Activated CD8-positive, alpha-beta T cell treated with anti-CD3 and anti-CD28 coated beads for 36 hours (primary cell): ENCODE data around the gene KRR1. TPM values are rescaled to one million over a fixed set of nuclear protein-coding genes. Genes with fewer than 3 reads are reported as not detected.

ENCODE experiments used
- ATAC-seq: fragments of 200-7000 bp; cut with Tn5 transposase; one replicate; pipeline ENCODE4 v1.10.0; 2021; ENCODE audit warnings: mild to moderate bottlenecking, moderate library complexity
- CTCF ChIA-PET: fragments of 350-600 bp; sonication (Branson Sonifier 250); formaldehyde crosslinking; loops from one replicate; lab custom pipeline; 2021; ENCODE audit warnings: antibody characterized with exemption; lab: Charles Lee
- POLR2A ChIA-PET: fragments of 350-600 bp; sonication (Branson Sonifier 250); formaldehyde crosslinking; loops from one replicate; lab custom pipeline; 2021; ENCODE audit warnings: antibody characterized with exemption; lab: Charles Lee
- DNase-seq: peaks from one replicate; pipeline ENCODE4 v3.0.0-alpha.2; 2020
- H3K27ac Mint-ChIP-seq: one replicate; pipeline ENCODE4 v1.8.0; 2021; ENCODE audit warnings: mild to moderate bottlenecking, mixed read lengths
- H3K27me3 Mint-ChIP-seq: one replicate; pipeline ENCODE4 v1.8.0; 2021; ENCODE audit warnings: mixed read lengths
- H3K36me3 Mint-ChIP-seq: one replicate; pipeline ENCODE4 v1.8.0; 2021; ENCODE audit warnings: low read depth, mixed read lengths
- H3K4me1 Mint-ChIP-seq: one replicate; pipeline ENCODE4 v1.8.0; 2021; ENCODE audit warnings: low read depth, mixed read lengths
- H3K4me3 Mint-ChIP-seq: one replicate; pipeline ENCODE4 v1.8.0; 2021; ENCODE audit warnings: mild to moderate bottlenecking, moderate library complexity, mixed read lengths
- H3K9me3 Mint-ChIP-seq: one replicate; pipeline ENCODE4 v1.8.0; 2021; ENCODE audit warnings: mixed read lengths
- intact Hi-C: fragments of 100-400 bp; cut with micrococcal nuclease; formaldehyde crosslinking; loops from one replicate; pipeline ENCODE4 v1.10.0; 2022
- total RNA-seq, 2 experiments: library from RNA; stranded (reverse); gene quantifications; one replicate each; pipeline ENCODE4 v1.2.3, GENCODE V29; 2021
- TF ChIP-seq, protein P1 (sequence below): fragments of 200-600 bp; IDR thresholded peaks from one replicate; pipeline ENCODE4 v1.8.0; 2022; ENCODE audit warnings: antibody characterized with exemption, mild to moderate bottlenecking

Gene KRR1
- total RNA-seq, 2 experiments from 2014 or later, result 113 to 121 TPM

DNA sequence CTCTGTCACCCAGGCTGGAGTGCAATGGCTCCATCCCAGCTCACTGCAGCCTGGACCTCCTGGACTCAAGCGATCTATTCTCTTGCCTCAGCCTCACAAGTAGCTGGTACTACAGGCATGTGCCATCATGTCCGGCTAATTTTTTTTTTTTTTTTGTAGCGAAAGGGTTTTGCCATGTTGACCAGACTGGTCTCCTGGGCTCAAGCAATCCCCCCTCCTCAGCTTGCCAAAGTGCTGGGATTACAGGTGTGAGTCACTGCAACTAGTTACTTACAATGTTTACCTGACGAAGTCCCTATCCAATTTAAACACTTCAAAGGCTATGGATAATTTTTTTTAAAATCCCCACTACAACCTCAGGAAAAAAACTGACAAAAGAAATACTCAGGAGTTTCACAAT, 1.8 kb downstream of the KRR1 start:
- POLR2A ChIA-PET, result interaction anchor here (2.6 kb wide), 1 partner anchor 522 kb away, joined by 9 read pairs; the partner anchor contains the start of gene PHLDA1
- H3K27ac Mint-ChIP-seq, result peak overlapping the region; percentile 100
- H3K4me1 Mint-ChIP-seq, result peaks cover 36% of the 10 kb centered on the region
- H3K27me3 Mint-ChIP-seq, result no peaks in the 10 kb centered on the region
- H3K36me3 Mint-ChIP-seq, result peaks cover 41% of the 10 kb centered on the region
- TF ChIP-seq, protein P1, sequence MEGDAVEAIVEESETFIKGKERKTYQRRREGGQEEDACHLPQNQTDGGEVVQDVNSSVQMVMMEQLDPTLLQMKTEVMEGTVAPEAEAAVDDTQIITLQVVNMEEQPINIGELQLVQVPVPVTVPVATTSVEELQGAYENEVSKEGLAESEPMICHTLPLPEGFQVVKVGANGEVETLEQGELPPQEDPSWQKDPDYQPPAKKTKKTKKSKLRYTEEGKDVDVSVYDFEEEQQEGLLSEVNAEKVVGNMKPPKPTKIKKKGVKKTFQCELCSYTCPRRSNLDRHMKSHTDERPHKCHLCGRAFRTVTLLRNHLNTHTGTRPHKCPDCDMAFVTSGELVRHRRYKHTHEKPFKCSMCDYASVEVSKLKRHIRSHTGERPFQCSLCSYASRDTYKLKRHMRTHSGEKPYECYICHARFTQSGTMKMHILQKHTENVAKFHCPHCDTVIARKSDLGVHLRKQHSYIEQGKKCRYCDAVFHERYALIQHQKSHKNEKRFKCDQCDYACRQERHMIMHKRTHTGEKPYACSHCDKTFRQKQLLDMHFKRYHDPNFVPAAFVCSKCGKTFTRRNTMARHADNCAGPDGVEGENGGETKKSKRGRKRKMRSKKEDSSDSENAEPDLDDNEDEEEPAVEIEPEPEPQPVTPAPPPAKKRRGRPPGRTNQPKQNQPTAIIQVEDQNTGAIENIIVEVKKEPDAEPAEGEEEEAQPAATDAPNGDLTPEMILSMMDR, result no peak
- ATAC-seq (no peak), DNase-seq (no peak)
- peaks cover 3% of the 10 kb centered on the region for H3K9me3 Mint-ChIP-seq
- H3K4me3 Mint-ChIP-seq, result peak overlapping the region; percentile 99
- CTCF ChIA-PET, result interaction anchor here (0.6 to 3.5 kb wide), 5 partner anchors 9 to 178 kb away, joined by 3 to 27 read pairs (median 3); no protein-coding TSS in a partner anchor
- intact Hi-C loops, result loop anchor here (5.0 kb wide), 1 partner anchor 117 kb away; the partner anchor contains the start of gene GLIPR1L2

DNA sequence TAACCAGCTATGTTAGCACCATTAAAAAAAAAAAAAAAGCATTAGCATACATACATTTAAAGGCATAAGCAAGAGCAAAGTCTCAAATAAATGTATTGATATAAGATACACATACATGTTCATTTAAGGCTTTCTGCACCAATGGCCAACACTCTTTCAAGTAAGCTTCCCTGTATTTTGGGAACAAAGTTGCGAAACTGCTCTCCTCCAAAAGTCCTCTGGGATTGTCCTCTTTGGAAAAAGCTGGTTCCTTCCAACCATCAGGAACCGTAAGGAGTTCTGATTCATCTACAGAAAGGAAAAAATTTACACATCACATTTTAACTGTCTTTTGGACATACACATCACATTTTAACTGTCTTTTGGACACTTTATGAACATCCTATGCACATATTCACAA, 3.2 kb downstream of the KRR1 start:
- intact Hi-C loops, result loop anchor here (5.0 kb wide), 1 partner anchor 116 kb away; the partner anchor contains the start of gene GLIPR1L2
- Mint-ChIP-seq H3K4me1 (peaks cover 40% of the 10 kb centered on the region), H3K36me3 (peaks cover 44% of the 10 kb centered on the region), H3K27ac (peak overlapping the region; percentile 75), H3K9me3 (peaks cover 3% of the 10 kb centered on the region), H3K4me3 (peak overlapping the region; percentile 19), H3K27me3 (no peaks in the 10 kb centered on the region)
- TF ChIP-seq, protein P1, result no peak
- ChIA-PET POLR2A (no interaction called here), CTCF (interaction anchor here (0.9 to 2.0 kb wide), 5 partner anchors 23 to 820 kb away, joined by 3 to 17 read pairs (median 4); partner anchors contain the start of genes GLIPR1L2 and PHLDA1)
- ATAC-seq (no peak), DNase-seq (no peak)

DNA sequence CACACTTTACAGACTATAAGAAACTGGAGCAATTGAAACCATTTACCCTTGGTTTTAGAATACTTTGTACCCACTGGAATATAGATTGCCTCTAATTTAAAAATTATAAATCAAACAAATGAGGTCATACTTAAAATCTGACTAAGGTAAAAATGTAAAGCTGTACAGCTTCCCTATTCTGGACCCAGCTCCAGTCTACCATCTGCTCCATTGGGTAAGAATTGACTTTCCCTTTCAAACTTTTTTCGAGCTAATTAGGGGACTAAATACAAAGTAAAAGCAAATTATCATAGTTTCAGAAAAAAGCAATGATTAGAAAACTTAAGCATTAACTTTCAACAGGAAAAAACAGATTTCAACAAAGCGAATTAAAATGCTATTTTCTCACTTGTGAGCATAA, 4.3 kb downstream of the KRR1 start:
- ChIA-PET CTCF (interaction anchor here (1.0 to 2.0 kb wide), 5 partner anchors 12 to 819 kb away, joined by 3 to 17 read pairs (median 5); partner anchors contain the start of gene GLIPR1L2), POLR2A (no interaction called here)
- DNase-seq, result no peak
- ATAC-seq, result no peak
- Mint-ChIP-seq H3K36me3 (peaks cover 44% of the 10 kb centered on the region), H3K9me3 (peaks cover 3% of the 10 kb centered on the region), H3K4me1 (peaks cover 39% of the 10 kb centered on the region), H3K4me3 (no peak overlapping the region), H3K27me3 (no peaks in the 10 kb centered on the region), H3K27ac (peak overlapping the region; percentile 14)
- TF ChIP-seq, protein P1, result no peak
- intact Hi-C loops, result loop anchor here (5.0 kb wide), 1 partner anchor 115 kb away; the partner anchor contains the start of gene GLIPR1L2

DNA sequence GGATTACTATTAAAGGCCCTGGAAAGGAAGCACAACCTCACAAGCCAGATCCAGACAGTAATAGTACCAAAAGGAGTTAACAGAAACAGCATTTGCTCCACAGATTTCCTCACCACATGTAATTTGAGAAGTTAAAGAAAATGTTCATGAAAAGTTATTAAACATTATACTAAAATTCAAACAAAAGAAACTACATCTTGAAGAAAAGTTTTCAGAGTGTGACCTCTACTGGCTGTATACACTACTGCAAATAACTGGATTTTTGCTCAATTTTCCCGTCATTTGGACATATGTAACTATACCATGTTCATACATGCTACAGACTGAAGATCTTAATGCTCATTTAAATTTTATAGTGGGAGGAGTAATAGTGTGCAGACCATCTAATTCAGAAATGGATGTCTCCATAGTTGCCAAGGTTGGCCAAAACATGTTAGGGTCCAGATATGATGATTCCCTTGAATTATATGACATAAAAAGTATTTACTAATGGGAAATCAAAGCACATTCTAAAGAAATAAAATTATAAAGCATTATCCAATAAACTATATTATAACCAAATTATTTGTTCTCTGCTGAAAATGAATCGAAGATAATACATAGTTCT, 5.6 kb downstream of the KRR1 start:
- no peak for DNase-seq
- H3K27ac Mint-ChIP-seq, result peak overlapping the region; percentile 57
- H3K27me3 Mint-ChIP-seq, result no peaks in the 10 kb centered on the region
- TF ChIP-seq, protein P1, result peak; percentile 74
- POLR2A ChIA-PET, result no interaction called here
- H3K4me1 Mint-ChIP-seq, result peaks cover 35% of the 10 kb centered on the region
- intact Hi-C loops, result loop anchor here (5.0 kb wide), 1 partner anchor 114 kb away; the partner anchor contains the start of gene GLIPR1L2
- ATAC-seq, result peak; percentile 70
- no peaks in the 10 kb centered on the region for H3K9me3 Mint-ChIP-seq
- CTCF ChIA-PET, result interaction anchor here (1.1 to 3.9 kb wide), 5 partner anchors 21 to 171 kb away, joined by 4 to 44 read pairs (median 13); partner anchors contain the start of genes GLIPR1L1 and GLIPR1L2
- H3K4me3 Mint-ChIP-seq, result no peak overlapping the region
- peaks cover 44% of the 10 kb centered on the region for H3K36me3 Mint-ChIP-seq

DNA sequence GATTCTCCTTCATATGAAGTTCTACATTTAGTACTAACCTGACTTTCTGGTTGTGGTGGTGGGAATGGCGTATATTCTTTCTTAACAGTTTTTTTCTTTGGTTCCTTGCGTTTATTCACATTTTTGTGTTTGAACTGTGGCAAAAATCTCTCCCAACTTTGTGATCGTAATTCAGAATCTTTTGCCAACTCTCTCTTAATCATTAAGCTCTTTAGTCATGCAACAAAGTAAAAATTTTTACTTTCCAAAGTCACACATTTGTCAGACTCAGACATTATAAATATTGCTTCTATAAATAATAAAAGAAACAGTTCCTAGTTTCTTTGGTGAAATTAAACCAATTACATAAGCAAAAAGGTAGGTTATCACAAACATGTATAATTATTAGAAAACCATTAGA, 7.5 kb downstream of the KRR1 start:
- intact Hi-C loops, result no loop called here
- ATAC-seq (no peak), DNase-seq (no peak)
- Mint-ChIP-seq H3K9me3 (no peaks in the 10 kb centered on the region), H3K4me1 (peaks cover 22% of the 10 kb centered on the region), H3K4me3 (no peak overlapping the region), H3K27ac (no peak overlapping the region), H3K36me3 (peaks cover 42% of the 10 kb centered on the region), H3K27me3 (no peaks in the 10 kb centered on the region)
- ChIA-PET POLR2A (no interaction called here), CTCF (interaction anchor here (2.0 to 3.9 kb wide), 3 partner anchors 19 to 169 kb away, joined by 13 to 44 read pairs (median 17); partner anchors contain the start of genes GLIPR1L1 and GLIPR1L2)
- TF ChIP-seq, protein P1, result no peak
